Liver (tissue), 9 donors: ENCODE measurements around the gene CYTH2. TPM values are rescaled to one million over a fixed set of nuclear protein-coding genes. Genes with fewer than 3 reads are reported as not detected.

Experiments used
- DNase-seq: peaks from one replicate; pipeline ENCODE4 v3.0.0-alpha.2; 2017; ENCODE audit warnings: low spot score
- H3K27ac ChIP-seq, 2 donors: one replicate each; pipeline ENCODE4 v1.7.0; 2013; ENCODE audit warnings: inconsistent platforms in 2 of 2, low read length in 2 of 2, control low read depth in 1 of 2, low read depth in 1 of 2, mild to moderate bottlenecking in 1 of 2
- H3K27me3 ChIP-seq, 4 donors: one replicate each; pipeline versions ENCODE4 v1.6.1 to v1.7.0; 2013; ENCODE audit warnings: low read length in 3 of 4, inconsistent platforms in 1 of 4, mild to moderate bottlenecking in 1 of 4, moderate library complexity in 1 of 4; ENCODE audit not compliant: control insufficient read depth in 4 of 4, insufficient read depth in 4 of 4
- H3K36me3 ChIP-seq, 4 donors: one replicate each; pipeline versions ENCODE4 v1.6.1 to v1.7.0; 2013; ENCODE audit warnings: low read length in 3 of 4, mild to moderate bottlenecking in 3 of 4, low read depth in 1 of 4, moderate library complexity in 1 of 4; ENCODE audit not compliant: control insufficient read depth in 4 of 4, insufficient read depth in 3 of 4
- H3K4me1 ChIP-seq, 4 donors: one replicate each; pipeline versions ENCODE4 v1.6.1 to v1.7.0; 2013; ENCODE audit warnings: low read length in 3 of 4, mild to moderate bottlenecking in 3 of 4, moderate library complexity in 1 of 4; ENCODE audit not compliant: control insufficient read depth in 4 of 4, insufficient read depth in 4 of 4
- H3K4me3 ChIP-seq, 3 donors: one replicate each; pipeline versions ENCODE4 v1.6.1 to v1.7.0; 2013; ENCODE audit warnings: low read length in 3 of 3, control low read depth in 1 of 3, low read depth in 1 of 3, mild to moderate bottlenecking in 1 of 3
- H3K9ac ChIP-seq, 2 donors: one replicate each; pipeline ENCODE4 v1.7.0; 2013; ENCODE audit warnings: low read length in 2 of 2, mild to moderate bottlenecking in 2 of 2, moderate library complexity in 2 of 2, control low read depth in 1 of 2, low read depth in 1 of 2
- H3K9me3 ChIP-seq, 4 donors: one replicate each; pipeline versions ENCODE4 v1.6.1 to v1.7.0; 2013; ENCODE audit warnings: low read length in 3 of 4; ENCODE audit not compliant: control insufficient read depth in 4 of 4
- CTCF ChIP-seq: fragments of 150-350 bp; IDR thresholded peaks from 2 replicates; pipeline ENCODE4 v1.5.1; 2017; ENCODE audit warnings: improper control_type of control experiment, low read depth, low read length; ENCODE audit not compliant: missing input control
- FOXA1 ChIP-seq: IDR thresholded peaks from 2 replicates; pipeline ENCODE4 v1.6.1; 2016; ENCODE audit warnings: antibody characterized with exemption
- FOXA2 ChIP-seq: IDR thresholded peaks from 2 replicates; pipeline ENCODE4 v1.6.1; 2016; ENCODE audit warnings: antibody characterized with exemption
- GABPA ChIP-seq, 2 donors: IDR thresholded peaks in 1 of 2; conservative IDR thresholded peaks in 1 of 2; 2 replicates each; pipeline ENCODE4 v1.6.1; 2016; ENCODE audit warnings: antibody characterized with exemption in 2 of 2, mild to moderate bottlenecking in 1 of 2, moderate library complexity in 1 of 2
- JUND ChIP-seq, 2 donors: IDR thresholded peaks; 2 replicates each; pipeline ENCODE4 v1.6.1; 2016; ENCODE audit warnings: antibody characterized with exemption in 2 of 2
- NR2F2 ChIP-seq: IDR thresholded peaks from 2 replicates; pipeline ENCODE4 v1.6.1; 2016; ENCODE audit warnings: antibody characterized with exemption
- REST ChIP-seq: IDR thresholded peaks from 2 replicates; pipeline ENCODE4 v1.6.1; 2016; ENCODE audit warnings: antibody characterized with exemption, mild to moderate bottlenecking
- RXRA ChIP-seq, 2 donors: IDR thresholded peaks; 2 replicates each; pipeline ENCODE4 v1.6.1; 2017 to 2018; ENCODE audit warnings: antibody characterized with exemption in 2 of 2, mild to moderate bottlenecking in 1 of 2
- SP1 ChIP-seq: IDR thresholded peaks from 2 replicates; pipeline ENCODE4 v1.6.1; 2018; ENCODE audit warnings: antibody characterized with exemption, mild to moderate bottlenecking
- TAF1 ChIP-seq: conservative IDR thresholded peaks from 2 replicates; pipeline ENCODE4 v1.6.1; 2016; ENCODE audit warnings: antibody characterized with exemption, mild to moderate bottlenecking
- ZBTB33 ChIP-seq: IDR thresholded peaks from 2 replicates; pipeline ENCODE4 v1.6.1; 2016; ENCODE audit warnings: antibody characterized with exemption
- whole genome bisulfite sequencing: extraction: QIAGEN DNeasy Blood & Tissue Kit; methylation state at CpG from one replicate; pipeline ENCODE4 v1.1.7; 2013; 5-methylcytosine and 5-hydroxymethylcytosine counted together
- polyA plus RNA-seq, 2 donors: library from polyadenylated mRNA; stranded (reverse) in 1 of 2; unstranded in 1 of 2; fragments of 200-250 nt in 1 of 2; fragments of >200 nt in 1 of 2; fragmentation: Nextera tagmentation in 1 of 2; extraction: Ambion mirVana in 1 of 2; gene quantifications; one replicate each; pipeline versions ENCODE4 v1.2.1 to v1.2.3, GENCODE V29; 2013 to 2015
- total RNA-seq, 2 donors: library from RNA; depleted of rRNA; stranded (reverse); fragments of >200 nt; gene quantifications; one replicate each; pipeline ENCODE4 v1.2.3, GENCODE V29; 2014
- donor health status: healthy.
- donor health status: healthy.
- donor health status: healthy.
- donor health status: healthy.
- donor health status: healthy.

The CYTH2 gene
- total and polyA plus RNA-seq, 4 donors, result 13.0 to 16.9 (median 13.2) TPM

- no peak overlapping the region for H3K9ac ChIP-seq
- no peak overlapping the region for H3K27ac ChIP-seq
Measured at GRCh38 chr19:48481846-48482639, 12.9 kb downstream of the CYTH2 start.

More at GRCh38 chr19:48481846-48482639, 12.9 kb downstream of the CYTH2 start:
- H3K9me3 ChIP-seq, result no peaks in the 10 kb centered on the region
- no peak for DNase-seq
- H3K4me1 ChIP-seq, result peaks cover 0 to 15% (median 8%) of the 10 kb centered on the region in 4 donors
- WGBS, result 83% methylated on average over 7 of the region's 7 CpGs
- no peak for TF ChIP-seq TAF1
- TF ChIP-seq RXRA (IDR thresholded peaks at IDR 0.05), result no peak
- no peak for TF ChIP-seq SP1
- no peak for TF ChIP-seq JUND (IDR thresholded peaks at IDR 0.05)
- no peak for TF ChIP-seq FOXA1
- no peak for TF ChIP-seq CTCF
- no peak for TF ChIP-seq REST
- no peak for TF ChIP-seq GABPA (IDR thresholded peaks at IDR 0.05 in 1 of 2, conservative IDR thresholded peaks at IDR 0.05 in 1 of 2)
- TF ChIP-seq NR2F2, result no peak
- TF ChIP-seq ZBTB33, result no peak
- TF ChIP-seq FOXA2, result no peak
- peaks cover 0 to 10% (median 3%) of the 10 kb centered on the region in 4 donors for H3K36me3 ChIP-seq
- no peaks in the 10 kb centered on the region for H3K27me3 ChIP-seq
- H3K4me3 ChIP-seq, result no peak overlapping the region
